Islet of Langerhans (tissue), 1 donor: Measurements from ENCODE around the gene PDRG1.

Experiments
- FAIRE-seq: peaks from one replicate; lab custom pipeline; 2011; peaks lifted over from hg19 to GRCh38; lab: Jason Lieb, UNC

Gene PDRG1

DNA sequence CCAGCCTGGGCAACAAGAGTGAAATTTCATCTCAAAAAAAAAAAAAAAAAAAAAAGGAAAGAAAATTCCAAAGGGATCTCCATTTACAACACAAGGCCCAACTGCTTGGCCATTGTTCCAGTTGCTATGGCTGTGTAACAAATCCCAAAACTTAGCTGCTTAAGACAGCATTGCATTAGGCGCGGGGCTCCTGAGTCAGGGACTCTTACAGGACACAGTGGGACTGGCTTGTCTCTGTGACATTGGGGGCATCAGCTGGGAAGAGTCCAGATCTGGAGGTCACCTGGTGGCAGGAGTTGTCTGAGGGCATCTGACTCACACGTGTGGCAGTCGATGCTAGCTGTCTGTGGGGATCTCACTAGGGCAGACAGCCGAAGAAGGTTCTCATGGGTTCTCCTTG lies 45.8 kb downstream of the PDRG1 start:
- FAIRE-seq = no peak

DNA sequence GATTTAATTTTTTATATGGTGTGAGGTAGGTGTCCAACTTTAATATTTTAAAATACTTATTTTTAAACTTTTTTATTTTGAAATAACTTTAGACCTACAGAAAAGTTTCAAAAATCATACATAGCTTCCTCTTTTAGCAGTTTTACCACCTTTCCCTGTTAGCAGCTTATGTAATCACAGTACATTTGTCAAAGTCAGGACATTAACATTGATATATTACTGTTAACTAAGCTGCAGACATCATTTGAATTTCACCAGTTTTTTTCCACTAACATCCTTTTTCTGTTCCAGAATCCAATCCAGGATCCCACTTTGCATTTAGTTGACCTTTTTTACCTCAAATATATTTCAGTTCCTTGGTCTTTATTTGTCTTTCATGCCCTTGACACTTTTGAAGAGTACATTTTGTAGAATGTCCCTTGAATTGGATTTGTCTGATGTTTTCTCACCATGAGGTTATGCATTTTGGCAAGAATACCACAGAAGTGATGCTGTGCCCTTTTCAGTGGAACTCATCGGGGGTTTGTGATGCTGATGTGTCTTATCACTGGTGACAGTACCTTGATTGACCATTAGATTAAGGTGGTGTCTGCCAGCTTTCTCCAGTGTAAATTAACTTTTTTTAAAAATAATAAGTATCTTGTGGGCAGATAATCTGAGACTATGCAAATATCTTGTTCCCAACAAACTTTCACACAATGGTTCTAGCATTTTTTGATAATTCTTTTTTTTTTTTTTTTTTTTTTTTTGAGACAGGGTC lies 48.0 kb downstream of the PDRG1 start:
- FAIRE-seq = no peak

DNA sequence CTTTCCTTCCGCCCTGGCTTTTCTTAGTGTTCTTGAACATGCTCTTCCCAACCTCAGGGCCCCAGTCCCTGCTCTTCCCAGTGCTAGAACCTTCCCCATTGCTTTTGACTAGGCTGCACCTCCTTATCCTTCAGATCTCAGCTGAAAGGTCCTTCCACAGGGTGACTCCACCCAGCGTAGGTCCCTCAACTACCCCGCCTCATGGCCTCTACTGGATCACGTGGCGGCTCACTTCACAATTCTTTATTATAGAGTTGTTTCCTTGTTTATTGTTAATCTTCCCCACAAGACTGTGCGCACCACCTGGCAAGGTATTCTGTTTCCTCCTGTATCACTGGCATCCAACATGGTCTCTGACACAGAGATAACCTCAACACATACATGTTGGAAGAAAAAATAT lies 50.2 kb downstream of the PDRG1 start:
- no peak for FAIRE-seq

DNA sequence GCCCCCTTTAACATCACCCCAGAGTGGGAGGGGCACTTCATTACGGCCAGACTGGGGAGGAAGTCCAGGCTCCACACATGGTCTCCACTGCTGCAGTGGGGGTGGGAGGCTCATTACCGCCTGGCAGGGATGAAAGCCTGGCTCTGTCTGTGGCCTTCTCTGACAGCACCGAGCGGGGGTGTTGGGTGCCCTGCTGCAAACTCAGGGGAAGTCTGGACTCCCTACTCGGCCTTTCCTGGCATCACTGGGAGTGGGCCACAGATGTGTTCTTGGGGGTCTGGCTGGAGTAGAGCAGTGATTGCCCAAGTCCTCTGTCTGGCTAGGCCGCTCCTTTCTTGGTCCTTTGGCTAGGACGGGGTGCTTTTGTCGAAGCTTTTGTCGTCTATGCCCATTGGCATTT lies 54.3 kb downstream of the PDRG1 start:
- no peak for FAIRE-seq

DNA sequence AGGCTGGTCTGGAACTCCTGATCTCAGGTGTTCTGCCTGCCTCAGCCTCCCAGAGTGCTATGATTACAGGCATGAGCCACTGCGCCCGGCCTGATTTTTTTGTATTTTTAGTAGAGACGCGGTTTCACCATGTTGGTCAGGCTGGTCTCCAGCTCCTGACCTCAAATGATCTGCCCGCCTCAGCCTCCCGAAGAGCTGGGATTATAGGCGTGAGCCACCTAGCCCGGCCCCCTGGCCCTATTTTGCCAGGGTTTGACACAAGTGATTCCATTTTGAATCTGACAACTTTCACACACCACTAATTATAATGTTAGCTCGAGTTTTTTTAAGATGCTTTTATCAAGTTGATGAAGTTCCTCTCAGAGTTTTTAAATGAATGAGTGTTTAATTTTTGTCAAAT lies 55.8 kb downstream of the PDRG1 start:
- no peak for FAIRE-seq

DNA sequence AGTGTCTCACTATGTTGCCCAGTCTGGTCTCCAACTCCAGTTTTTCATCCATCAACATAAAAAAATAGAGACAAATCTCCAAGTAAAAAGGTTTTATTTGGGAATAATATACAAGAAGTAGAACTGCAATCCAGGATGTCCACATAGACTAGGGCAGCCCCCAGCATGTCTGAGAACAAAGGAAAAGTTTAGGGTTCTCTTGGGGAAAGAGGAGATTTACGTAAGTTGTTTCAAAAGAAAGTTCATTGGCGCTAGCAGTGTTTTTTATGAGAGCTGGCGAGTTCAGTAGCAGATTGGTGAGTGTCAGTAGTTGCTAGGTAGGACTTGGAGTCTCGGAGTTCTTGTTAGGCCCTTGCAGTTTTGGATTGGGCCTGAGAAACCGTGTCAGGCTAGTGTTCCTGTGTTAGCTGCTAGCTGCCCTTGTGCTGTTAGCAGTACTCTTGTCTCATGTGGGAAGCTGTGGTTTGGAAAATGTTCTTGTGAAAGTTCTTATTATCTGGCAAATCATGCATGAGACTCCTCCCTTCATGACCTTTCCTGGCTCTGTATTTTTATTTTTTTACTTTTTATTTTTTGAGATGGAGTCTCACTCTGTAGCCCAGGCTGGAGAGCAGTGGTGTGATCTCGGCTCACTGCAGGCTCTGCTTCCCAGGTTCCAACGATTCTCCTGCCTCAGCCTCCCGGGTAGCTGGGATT lies 56.7 kb downstream of the PDRG1 start:
- no peak for FAIRE-seq
